ENCODE results near the gene PCGF2. TPM values are rescaled to one million over a fixed set of nuclear protein-coding genes. Genes with fewer than 3 reads are reported as not detected.
"Not testable (repeated sequence)": the region's sequence is repeated elsewhere in the genome, so short reads cannot be mapped to it uniquely, and the experiment has no call there.

Gene PCGF2
- total and polyA plus RNA-seq, 10 of the 15 experiments (the other 5 are each of a cell fraction or from before 2014, with no cell fraction given) = 2.7 to 35.6 (median 7.2) TPM

DNA sequence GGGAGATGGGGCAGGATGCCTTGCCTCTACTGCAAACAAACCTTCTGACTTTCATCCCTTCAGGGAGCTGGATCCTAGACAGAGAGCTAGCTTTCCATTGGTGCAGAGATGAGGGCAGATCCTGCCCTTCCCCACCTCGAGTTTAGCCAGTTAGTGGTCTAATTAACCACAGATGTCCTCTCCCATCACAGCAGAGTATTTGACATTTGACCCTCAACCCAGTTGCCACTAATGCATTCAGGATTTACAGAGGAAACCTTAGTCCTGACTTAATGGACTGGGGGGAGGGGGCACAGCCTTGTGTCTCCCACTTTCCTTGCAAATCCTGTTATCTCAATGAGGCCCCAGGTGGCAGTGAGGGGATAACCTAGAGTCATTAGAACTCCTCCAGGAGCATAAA is 41.0 kb upstream of the PCGF2 start (continued):
- TF ChIP-seq SRF (IDR thresholded peaks at IDR 0.05; ENCODE audit: low read depth in 2 of 2, low read length in 2 of 2) (no peak), TAF1 (IDR thresholded peaks at IDR 0.05; ENCODE audit: borderline replicate concordance, low read depth, low read length) (no peak)

DNA sequence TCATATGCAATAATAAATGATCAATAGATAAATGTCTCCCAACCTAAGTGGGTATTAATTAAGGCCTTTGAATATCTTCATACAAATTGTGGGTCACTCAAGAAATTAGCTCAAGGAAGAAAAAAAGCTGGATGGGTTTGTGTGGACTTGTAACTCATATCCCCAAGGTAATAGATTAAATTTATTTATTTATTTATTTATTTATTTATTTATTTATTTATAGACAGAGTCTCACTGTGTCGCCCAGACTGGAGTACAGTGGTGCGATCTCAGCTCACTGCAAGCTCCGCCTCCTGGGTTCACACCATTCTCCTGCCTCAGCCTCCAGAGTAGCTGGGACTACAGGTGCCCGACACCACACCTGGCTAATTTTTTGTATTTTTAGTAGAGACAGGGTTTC is 39.9 kb upstream of the PCGF2 start:
- H3K9me3 ChIP-seq (replicated peaks; ENCODE audit: control insufficient read depth, insufficient read depth, low read length); CTCF ChIA-PET; H3K4me1 ChIP-seq (ENCODE audit: control insufficient read depth, insufficient read depth, low read length); intact Hi-C loops (cut with micrococcal nuclease; ENCODE audit: unreplicated experiment); H3K4me2 ChIP-seq (ENCODE audit: control insufficient read depth, insufficient read depth); DNase-seq (ENCODE audit: low read depth, low spot score); H3K27ac ChIP-seq (ENCODE audit: control insufficient read depth, insufficient read depth); BruUV-seq (replicated peaks); ATAC-seq; H3K79me2 ChIP-seq (ENCODE audit: control insufficient read depth, insufficient read depth, low read length); H3K4me3 ChIP-seq; H2AFZ ChIP-seq (ENCODE audit: control insufficient read depth, low read depth, low read length); H4K20me1 ChIP-seq (ENCODE audit: control insufficient read depth, insufficient read depth); RAD21 ChIA-PET (ENCODE audit: unreplicated experiment); in situ Hi-C loops (cut with MboI); H3K27me3 ChIP-seq (replicated peaks in 1 of 2; ENCODE audit: control insufficient read depth in 2 of 2, insufficient read depth in 2 of 2, low read length in 1 of 2); FAIRE-seq; H3K9ac ChIP-seq (ENCODE audit: control insufficient read depth, insufficient read depth, low read length): not testable (repeated sequence)
- ChIA-PET SMC1A (ENCODE audit: uncharacterized antibody, unreplicated experiment) (interaction anchor here (1.0 to 1.3 kb wide), 2 partner anchors 24 to 36 kb away, joined by 3 read pairs; partner anchors contain the start of gene PSMB3), POLR2A (interaction anchor here (0.6 to 1.5 kb wide), 3 partner anchors 12 to 409 kb away, joined by 3 to 4 read pairs (median 3); no protein-coding TSS in a partner anchor)
- H3K36me3 ChIP-seq (ENCODE audit: control insufficient read depth in 2 of 2, insufficient read depth in 2 of 2, low read length in 1 of 2) = peaks cover 11 to 14% of the 10 kb centered on the region in 2 experiments; a peak in 3 of 4 replicates
- WGBS (ENCODE audit: insufficient coverage, insufficient replicate concordance, low lambda C conversion rate, missing lambda C conversion rate) = 98% methylated on average over 4 of the region's 4 CpGs

DNA sequence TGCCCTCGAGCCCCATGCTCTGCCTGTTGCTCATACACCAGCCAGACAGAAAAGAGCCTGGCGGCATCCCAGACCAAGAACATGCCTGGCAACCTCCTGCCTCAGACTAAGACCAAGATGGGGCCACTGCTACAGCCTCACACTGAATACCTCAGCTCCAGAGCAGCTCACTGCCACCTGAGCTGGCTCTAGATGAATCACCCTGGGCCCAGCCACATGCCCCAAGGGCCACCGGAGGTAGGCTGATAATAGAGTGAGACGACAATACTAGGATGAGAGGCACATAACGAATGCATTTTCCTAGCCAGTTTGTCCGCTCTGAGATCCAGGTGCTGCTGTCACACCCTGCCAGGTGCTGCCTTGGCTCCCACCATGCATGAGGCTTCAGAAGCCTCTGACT is 38.2 kb upstream of the PCGF2 start:
- H3K9me3 ChIP-seq (replicated peaks; ENCODE audit: control insufficient read depth, insufficient read depth, low read length) = no peaks in the 10 kb centered on the region
- H3K79me2 ChIP-seq (ENCODE audit: control insufficient read depth, insufficient read depth, low read length) = no peaks in the 10 kb centered on the region; the same call in 1 of the 2 replicates
- no peaks in the 10 kb centered on the region for H3K27me3 ChIP-seq (replicated peaks in 1 of 2; ENCODE audit: control insufficient read depth in 2 of 2, insufficient read depth in 2 of 2, low read length in 1 of 2)
- FAIRE-seq (no peak), DNase-seq (ENCODE audit: low read depth, low spot score) (no peak), ATAC-seq (no peak)
- H3K36me3 ChIP-seq (ENCODE audit: control insufficient read depth in 2 of 2, insufficient read depth in 2 of 2, low read length in 1 of 2) = peaks cover 11 to 14% of the 10 kb centered on the region in 2 experiments; a peak in 3 of 4 replicates
- H2AFZ ChIP-seq (ENCODE audit: control insufficient read depth, low read depth, low read length) = no peak overlapping the region
- H3K4me3 ChIP-seq = no peak overlapping the region
- no peaks in the 10 kb centered on the region for H4K20me1 ChIP-seq (ENCODE audit: control insufficient read depth, insufficient read depth)
- ChIA-PET CTCF (interaction anchor here (0.5 kb wide), 1 partner anchor 138 kb away, joined by 3 read pairs; no protein-coding TSS in a partner anchor), SMC1A (ENCODE audit: uncharacterized antibody, unreplicated experiment) (no interaction called here), RAD21 (ENCODE audit: unreplicated experiment) (no interaction called here), POLR2A (no interaction called here)
- H3K9ac ChIP-seq (ENCODE audit: control insufficient read depth, insufficient read depth, low read length) = no peak overlapping the region
- BruUV-seq (replicated peaks) = no TSS peak
- no peak overlapping the region for H3K4me2 ChIP-seq (ENCODE audit: control insufficient read depth, insufficient read depth)
- TF ChIP-seq CHD4 (IDR thresholded peaks at IDR 0.05) (no peak), PKNOX1 (IDR thresholded peaks at IDR 0.05) (no peak), ESRRA (IDR thresholded peaks at IDR 0.05; ENCODE audit: low read length) (no peak)
- intact Hi-C loops (cut with micrococcal nuclease; ENCODE audit: unreplicated experiment) (no loop called here), in situ Hi-C loops (cut with MboI) (no loop called here)
- no peak overlapping the region for H3K27ac ChIP-seq (ENCODE audit: control insufficient read depth, insufficient read depth)
- 88% methylated on average over 6 of the region's 6 CpGs for WGBS (ENCODE audit: insufficient coverage, insufficient replicate concordance, low lambda C conversion rate, missing lambda C conversion rate)
- no peaks in the 10 kb centered on the region; the same call in 1 of the 2 replicates for H3K4me1 ChIP-seq (ENCODE audit: control insufficient read depth, insufficient read depth, low read length)

Measured in GM12878 (cell line).